Measurements from ENCODE around the gene IRGC. TPM values are rescaled to one million over a fixed set of nuclear protein-coding genes. Genes with fewer than 3 reads are reported as not detected.

IRGC gene
- total and polyA plus RNA-seq, 2 experiments from 2014 or later: not detected

DNA sequence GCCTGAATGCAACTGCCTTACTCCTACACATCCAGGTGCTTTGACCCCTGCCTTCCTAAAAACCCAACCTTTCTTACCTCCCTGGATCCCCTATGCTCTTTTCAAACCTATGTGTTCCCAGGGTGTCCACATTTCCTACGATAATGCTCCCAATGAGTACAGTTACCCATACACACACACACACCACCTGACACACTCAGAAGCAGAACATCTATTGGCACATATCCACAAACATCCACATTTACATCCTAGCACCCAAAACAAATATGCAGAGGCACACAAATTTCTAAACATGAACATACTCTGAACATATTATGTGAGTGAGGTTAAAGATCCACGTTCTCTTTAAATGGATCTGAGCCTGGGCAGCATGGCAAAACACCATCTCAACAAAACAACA is 23.5 kb upstream of the IRGC start:
- no peak for DNase-seq
- Histone ChIP-seq H3K27ac (no peak overlapping the region), H3K9ac (no peak overlapping the region), H3F3A (ENCODE audit: insufficient read depth) (no peaks in the 10 kb centered on the region), H3K79me2 (ENCODE audit: insufficient read depth) (no peaks in the 10 kb centered on the region), H3K36me3 (ENCODE audit: low read depth) (no peaks in the 10 kb centered on the region), H3K4me2 (ENCODE audit: unreplicated experiment) (no peak overlapping the region), H3K9me3 (ENCODE audit: low read depth) (no peaks in the 10 kb centered on the region), H2AFZ (no peak overlapping the region), H3K27me3 (replicated peaks; ENCODE audit: insufficient read depth) (peaks cover 4% of the 10 kb centered on the region; the same call in 1 of the 2 replicates), H4K20me1 (ENCODE audit: insufficient read depth) (no peaks in the 10 kb centered on the region), H3K4me1 (ENCODE audit: insufficient read depth) (no peaks in the 10 kb centered on the region), H3K9me2 (ENCODE audit: insufficient read depth) (no peaks in the 10 kb centered on the region), H3K4me3 (no peak overlapping the region)
- in situ Hi-C loops (cut with MboI): no loop called here
- TF ChIP-seq EZH2 (IDR thresholded peaks at IDR 0.05; ENCODE audit: insufficient read depth, poor library complexity, severe bottlenecking) (no peak), EZH2phosphoT487 (IDR thresholded peaks at IDR 0.05; ENCODE audit: insufficient read depth, low read depth) (no peak)
- WGBS, 2 experiments (ENCODE audit: low coverage in 1 of 2, low lambda C conversion rate in 2 of 2, missing lambda C conversion rate in 2 of 2): 49 to 53% methylated on average over 2 of the region's 2 CpGs

- H3K4me1 ChIP-seq (ENCODE audit: insufficient read depth): no peaks in the 10 kb centered on the region
- no peaks in the 10 kb centered on the region for H3F3A ChIP-seq (ENCODE audit: insufficient read depth)
- peaks cover 4% of the 10 kb centered on the region; the same call in 1 of the 2 replicates for H3K27me3 ChIP-seq (replicated peaks; ENCODE audit: insufficient read depth)
- H3K27ac ChIP-seq: no peak overlapping the region
- in situ Hi-C loops (cut with MboI): no loop called here
- no peak overlapping the region for H2AFZ ChIP-seq
- H3K79me2 ChIP-seq (ENCODE audit: insufficient read depth): no peaks in the 10 kb centered on the region
- H3K9me2 ChIP-seq (ENCODE audit: insufficient read depth): no peaks in the 10 kb centered on the region
- no peaks in the 10 kb centered on the region for H3K36me3 ChIP-seq (ENCODE audit: low read depth)
- DNase-seq: no peak
- H4K20me1 ChIP-seq (ENCODE audit: insufficient read depth): no peaks in the 10 kb centered on the region
- H3K4me3 ChIP-seq: no peak overlapping the region
- H3K9me3 ChIP-seq (ENCODE audit: low read depth): no peaks in the 10 kb centered on the region
- H3K4me2 ChIP-seq (ENCODE audit: unreplicated experiment): no peak overlapping the region
- H3K9ac ChIP-seq: no peak overlapping the region
- 54 to 60% methylated on average over 4 of the region's 4 CpGs for WGBS, 2 experiments (ENCODE audit: low coverage in 1 of 2, low lambda C conversion rate in 2 of 2, missing lambda C conversion rate in 2 of 2)
- no peak for TF ChIP-seq EZH2phosphoT487 (IDR thresholded peaks at IDR 0.05; ENCODE audit: insufficient read depth, low read depth)
- no peak for TF ChIP-seq EZH2 (IDR thresholded peaks at IDR 0.05; ENCODE audit: insufficient read depth, poor library complexity, severe bottlenecking)
These were observed 23.0 kb upstream of the IRGC start for GRCh38 chr19:43692877-43693276.

DNA sequence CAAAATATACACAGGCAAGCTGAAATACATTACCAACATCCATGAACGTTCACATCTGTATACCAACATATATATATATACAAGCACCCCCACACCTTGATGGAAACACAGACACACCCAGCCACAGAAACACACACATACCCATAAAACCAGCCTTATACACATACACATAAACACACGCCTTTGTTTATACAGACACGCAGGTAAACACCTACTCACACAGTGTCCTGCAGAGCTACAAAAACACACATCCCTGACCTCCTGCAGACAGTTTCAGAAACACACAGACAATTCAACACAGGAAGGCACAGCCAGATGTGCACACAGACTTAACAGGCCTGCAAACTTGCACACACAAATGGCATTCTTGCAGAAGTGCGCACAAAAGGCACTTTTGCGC is 21.3 kb upstream of the IRGC start:
- Histone ChIP-seq H3K4me3 (no peak overlapping the region), H3K4me1 (ENCODE audit: insufficient read depth) (no peaks in the 10 kb centered on the region), H3K27me3 (replicated peaks; ENCODE audit: insufficient read depth) (peaks cover 4% of the 10 kb centered on the region; the same call in 1 of the 2 replicates), H3K4me2 (ENCODE audit: unreplicated experiment) (no peak overlapping the region), H3K36me3 (ENCODE audit: low read depth) (no peaks in the 10 kb centered on the region), H3F3A (ENCODE audit: insufficient read depth) (no peaks in the 10 kb centered on the region), H3K79me2 (ENCODE audit: insufficient read depth) (no peaks in the 10 kb centered on the region), H4K20me1 (ENCODE audit: insufficient read depth) (no peaks in the 10 kb centered on the region), H3K9ac (no peak overlapping the region), H3K9me2 (ENCODE audit: insufficient read depth) (no peaks in the 10 kb centered on the region), H3K9me3 (ENCODE audit: low read depth) (no peaks in the 10 kb centered on the region), H2AFZ (no peak overlapping the region), H3K27ac (no peak overlapping the region)
- DNase-seq: no peak
- in situ Hi-C loops (cut with MboI): no loop called here
- WGBS, 2 experiments (ENCODE audit: low coverage in 1 of 2, low lambda C conversion rate in 2 of 2, missing lambda C conversion rate in 2 of 2): 57 to 67% methylated on average over 5 of the region's 5 CpGs
- TF ChIP-seq EZH2phosphoT487 (IDR thresholded peaks at IDR 0.05; ENCODE audit: insufficient read depth, low read depth): no peak
- no peak for TF ChIP-seq EZH2 (IDR thresholded peaks at IDR 0.05; ENCODE audit: insufficient read depth, poor library complexity, severe bottlenecking)

GRCh38 chr19:43695985-43696704 is 19.7 kb upstream of the IRGC start:
- no peak overlapping the region for H3K4me2 ChIP-seq (ENCODE audit: unreplicated experiment)
- in situ Hi-C loops (cut with MboI): no loop called here
- H3K4me3 ChIP-seq: no peak overlapping the region
- H4K20me1 ChIP-seq (ENCODE audit: insufficient read depth): no peaks in the 10 kb centered on the region
- peaks cover 4% of the 10 kb centered on the region; the same call in 1 of the 2 replicates for H3K27me3 ChIP-seq (replicated peaks; ENCODE audit: insufficient read depth)
- no peaks in the 10 kb centered on the region for H3K36me3 ChIP-seq (ENCODE audit: low read depth)
- TF ChIP-seq EZH2phosphoT487 (IDR thresholded peaks at IDR 0.05; ENCODE audit: insufficient read depth, low read depth): no peak
- TF ChIP-seq EZH2 (IDR thresholded peaks at IDR 0.05; ENCODE audit: insufficient read depth, poor library complexity, severe bottlenecking): no peak
- peaks cover 14% of the 10 kb centered on the region for H3F3A ChIP-seq (ENCODE audit: insufficient read depth)
- H3K4me1 ChIP-seq (ENCODE audit: insufficient read depth): peaks cover 14% of the 10 kb centered on the region; the same call in 1 of the 2 replicates
- no peak overlapping the region for H2AFZ ChIP-seq
- DNase-seq: no peak
- H3K9me3 ChIP-seq (ENCODE audit: low read depth): no peaks in the 10 kb centered on the region
- H3K9ac ChIP-seq: no peak overlapping the region
- no peaks in the 10 kb centered on the region for H3K9me2 ChIP-seq (ENCODE audit: insufficient read depth)
- H3K27ac ChIP-seq: no peak overlapping the region
- no peaks in the 10 kb centered on the region for H3K79me2 ChIP-seq (ENCODE audit: insufficient read depth)
- 79 to 88% methylated on average over 6 of the region's 6 CpGs for WGBS, 2 experiments (ENCODE audit: low coverage in 1 of 2, low lambda C conversion rate in 2 of 2, missing lambda C conversion rate in 2 of 2)
